Measurements from ENCODE around the gene PRDM4.

DNA sequence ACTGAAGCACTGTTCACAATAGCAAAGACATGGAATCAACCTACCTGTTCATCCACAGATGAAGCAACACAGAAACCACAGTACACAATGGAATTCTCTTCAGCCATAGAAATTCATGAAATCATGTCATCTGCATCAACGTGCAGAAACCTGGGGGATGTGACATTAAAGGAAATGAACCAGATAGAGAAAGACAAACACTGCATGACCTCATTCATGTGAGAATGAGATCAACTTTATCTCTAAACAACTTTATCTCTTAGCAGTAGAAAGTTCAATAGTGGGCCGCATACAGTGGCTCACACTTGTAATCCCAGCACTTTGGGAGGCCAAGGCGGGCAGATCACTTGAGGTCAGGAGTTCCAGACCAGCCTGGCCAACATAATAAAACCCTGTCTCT, 33.5 kb upstream of the PRDM4 start:
- no peak for TF ChIP-seq CTCF (conservative IDR thresholded peaks at IDR 0.05 in 1 of 2, IDR thresholded peaks at IDR 0.05 in 1 of 2; ENCODE audit: low read depth in 1 of 2, low read length in 2 of 2)
- no peak for TF ChIP-seq EZH2 (IDR thresholded peaks at IDR 0.05; ENCODE audit: low read length, missing control alignments)

All from fibroblast of lung (primary cell).